ENCODE results near the gene CACNA1C.

DNA sequence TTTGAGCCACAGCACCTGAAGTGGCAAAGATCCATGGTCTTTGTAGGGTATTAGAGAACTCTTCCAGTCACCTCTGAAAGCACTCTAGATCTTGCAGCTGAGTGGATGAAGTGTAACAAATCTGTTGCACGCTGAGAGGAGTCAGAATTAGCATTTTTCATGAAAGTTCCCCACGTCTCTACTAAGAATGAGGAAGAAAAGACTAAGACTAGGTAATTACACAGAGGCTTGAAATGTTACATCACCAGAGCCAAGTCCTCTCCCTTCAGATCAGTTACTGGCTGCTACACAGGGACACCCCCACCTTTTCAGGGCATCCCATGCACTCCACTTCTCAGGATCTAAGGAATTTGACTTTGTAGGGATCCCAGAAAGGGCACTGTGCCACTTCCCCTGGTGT lies 643.3 kb downstream of the CACNA1C start:
- TF ChIP-seq, protein P1, sequence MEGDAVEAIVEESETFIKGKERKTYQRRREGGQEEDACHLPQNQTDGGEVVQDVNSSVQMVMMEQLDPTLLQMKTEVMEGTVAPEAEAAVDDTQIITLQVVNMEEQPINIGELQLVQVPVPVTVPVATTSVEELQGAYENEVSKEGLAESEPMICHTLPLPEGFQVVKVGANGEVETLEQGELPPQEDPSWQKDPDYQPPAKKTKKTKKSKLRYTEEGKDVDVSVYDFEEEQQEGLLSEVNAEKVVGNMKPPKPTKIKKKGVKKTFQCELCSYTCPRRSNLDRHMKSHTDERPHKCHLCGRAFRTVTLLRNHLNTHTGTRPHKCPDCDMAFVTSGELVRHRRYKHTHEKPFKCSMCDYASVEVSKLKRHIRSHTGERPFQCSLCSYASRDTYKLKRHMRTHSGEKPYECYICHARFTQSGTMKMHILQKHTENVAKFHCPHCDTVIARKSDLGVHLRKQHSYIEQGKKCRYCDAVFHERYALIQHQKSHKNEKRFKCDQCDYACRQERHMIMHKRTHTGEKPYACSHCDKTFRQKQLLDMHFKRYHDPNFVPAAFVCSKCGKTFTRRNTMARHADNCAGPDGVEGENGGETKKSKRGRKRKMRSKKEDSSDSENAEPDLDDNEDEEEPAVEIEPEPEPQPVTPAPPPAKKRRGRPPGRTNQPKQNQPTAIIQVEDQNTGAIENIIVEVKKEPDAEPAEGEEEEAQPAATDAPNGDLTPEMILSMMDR (IDR thresholded peaks at IDR 0.05) = no peak
- TF ChIP-seq POLR2A (IDR thresholded peaks at IDR 0.05) (no peak), EP300 (IDR thresholded peaks at IDR 0.05) (no peak)

All from upper lobe of left lung (tissue), 4 donors.